ENCODE results near the gene RNF215.

RNF215 gene

DNA sequence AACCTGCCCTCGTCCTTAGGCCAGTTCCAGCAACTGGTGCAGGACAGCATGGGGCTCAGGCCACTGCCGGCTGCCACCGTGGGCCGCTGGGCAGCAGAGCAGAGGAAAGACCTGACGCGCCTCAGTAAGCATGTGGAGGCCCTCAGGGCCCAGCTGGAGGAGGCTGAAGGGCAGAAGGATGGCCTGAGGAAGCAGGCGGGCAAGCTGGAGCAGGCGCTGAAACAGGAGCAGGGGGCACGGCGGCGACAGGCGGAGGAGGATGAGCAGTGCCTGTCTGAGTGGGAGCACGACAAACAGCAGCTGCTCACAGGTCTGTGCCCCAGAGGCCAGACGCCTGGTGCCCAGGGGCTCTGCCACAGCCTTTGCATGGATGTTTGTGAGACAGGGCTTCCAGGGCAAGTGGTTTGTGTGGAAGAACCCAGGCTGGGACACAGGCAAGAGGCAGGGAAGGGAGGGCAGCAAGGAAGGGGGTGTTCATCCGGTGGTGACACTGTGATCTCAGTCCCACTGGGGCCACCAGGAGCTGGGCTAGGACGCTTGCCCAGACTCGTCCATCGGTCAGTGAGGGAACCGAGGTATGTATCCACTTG lies 16.5 kb downstream of the RNF215 start:
- DNase-seq (ENCODE audit: low read depth), result no peak
- no peak for TF ChIP-seq CTCF (conservative IDR thresholded peaks at IDR 0.05; ENCODE audit: low read length)
- H3K4me3 ChIP-seq (ENCODE audit: low read length), result no peak overlapping the region

GRCh38 chr22:30368420-30368819 lies 18.8 kb downstream of the RNF215 start:
- no peak overlapping the region for H3K4me3 ChIP-seq (ENCODE audit: low read length)
- no peak for TF ChIP-seq CTCF (conservative IDR thresholded peaks at IDR 0.05; ENCODE audit: low read length)
- DNase-seq (ENCODE audit: low read depth), result no peak

- no peak for DNase-seq (ENCODE audit: low read depth)
- no peak overlapping the region for H3K4me3 ChIP-seq (ENCODE audit: low read length)
- no peak for TF ChIP-seq CTCF (conservative IDR thresholded peaks at IDR 0.05; ENCODE audit: low read length)
Observed at GRCh38 chr22:30365891-30366290, 21.3 kb downstream of the RNF215 start.

- no peak for DNase-seq (ENCODE audit: low read depth)
- TF ChIP-seq CTCF (conservative IDR thresholded peaks at IDR 0.05; ENCODE audit: low read length), result no peak
- no peak overlapping the region for H3K4me3 ChIP-seq (ENCODE audit: low read length)
Observed at GRCh38 chr22:30362651-30363281, 24.4 kb downstream of the RNF215 start.

- H3K4me3 ChIP-seq (ENCODE audit: low read length), result no peak overlapping the region
- DNase-seq (ENCODE audit: low read depth), result no peak
- no peak for TF ChIP-seq CTCF (conservative IDR thresholded peaks at IDR 0.05; ENCODE audit: low read length)
Observed at GRCh38 chr22:30361916-30362650, 25.1 kb downstream of the RNF215 start.

- DNase-seq (ENCODE audit: low read depth), result no peak
- no peak overlapping the region for H3K4me3 ChIP-seq (ENCODE audit: low read length)
- TF ChIP-seq CTCF (conservative IDR thresholded peaks at IDR 0.05; ENCODE audit: low read length), result no peak
Observed at GRCh38 chr22:30358541-30358940, 28.7 kb downstream of the RNF215 start.
